ENCODE data around the gene ABO. TPM values are rescaled to one million over a fixed set of nuclear protein-coding genes. Genes with fewer than 3 reads are reported as not detected.

Gene ABO
- total and polyA plus RNA-seq, 9 of the 15 experiments (the other 6 are each of a cell fraction or from before 2014, with no cell fraction given), result 5.0 to 21.9 (median 11.9) TPM

GRCh38 chr9:133234577-133235322 lies 40.3 kb downstream of the ABO start:
- intact Hi-C loops (cut with micrococcal nuclease), result loop anchor here (5.0 kb wide), 1 partner anchor 47 kb away; no protein-coding TSS in a partner anchor
- Histone ChIP-seq H4K20me1 (replicated peaks; ENCODE audit: control insufficient read depth, insufficient read depth, low read length) (no peaks in the 10 kb centered on the region), H3K36me3 (ENCODE audit: control insufficient read depth, insufficient read depth, low read length) (no peaks in the 10 kb centered on the region), H3K9ac (ENCODE audit: insufficient read depth in 1 of 2, low read depth in 2 of 2, low read length in 2 of 2) (0 out of 4 replicates have a peak overlapping the region, but pooled peaks of 1 of the 2 experiments have one; percentile 1), H3K4me3 (no peak overlapping the region), H3K4me1 (replicated peaks in 1 of 2; ENCODE audit: control insufficient read depth in 2 of 2, insufficient read depth in 2 of 2, low read length in 2 of 2) (peaks cover 6 to 35% of the 10 kb centered on the region in 2 experiments), H3K9me1 (ENCODE audit: control insufficient read depth, insufficient read depth, low read length) (no peaks in the 10 kb centered on the region), H3K79me2 (ENCODE audit: control insufficient read depth, insufficient read depth, low read length) (no peaks in the 10 kb centered on the region), H3K27me3 (ENCODE audit: control insufficient read depth in 2 of 2, insufficient read depth in 2 of 2, low read length in 2 of 2) (no peaks in the 10 kb centered on the region; a peak in 2 of 5 replicates), H3K4me2 (ENCODE audit: insufficient read depth, low read length) (no peak overlapping the region), H3K9me3 (replicated peaks; ENCODE audit: control insufficient read depth, insufficient read depth, low read depth, low read length) (peaks cover 5% of the 10 kb centered on the region), H3K27ac (ENCODE audit: extremely low read depth, low read depth, low read length) (no peak overlapping the region), H2AFZ (ENCODE audit: low read depth, low read length) (no peak overlapping the region)
- no peak for ATAC-seq
- no peak for TF ChIP-seq STAT6 (CRISPR knock-in tag; IDR thresholded peaks at IDR 0.05)
- no peak for TF ChIP-seq PTTG1 (tag; IDR thresholded peaks at IDR 0.05; ENCODE audit: low read depth)
- TF ChIP-seq FOXO4 (CRISPR knock-in tag; IDR thresholded peaks at IDR 0.05), result no peak
- no peak for TF ChIP-seq IRF9 (tag; IDR thresholded peaks at IDR 0.05)
- no peak for TF ChIP-seq RBBP5 (IDR thresholded peaks at IDR 0.05; ENCODE audit: borderline replicate concordance, insufficient read depth, low read length, poor library complexity, severe bottlenecking)
- no peak for TF ChIP-seq HIVEP1 (CRISPR knock-in tag; IDR thresholded peaks at IDR 0.05)
- TF ChIP-seq MIER1 (IDR thresholded peaks at IDR 0.05; ENCODE audit: low read depth), result no peak
- TF ChIP-seq TFAP4 (CRISPR knock-in tag; IDR thresholded peaks at IDR 0.05; ENCODE audit: borderline replicate concordance), result no peak
- CTCF ChIA-PET (ENCODE audit: low intra/inter-chr PET ratio), result no interaction called here
- DNase-seq (ENCODE audit: extremely low read depth in 1 of 4, low spot score in 3 of 4), result no peak
- POLR2A ChIA-PET, result interaction anchor here (0.7 kb wide), 1 partner anchor 107 kb away, joined by 3 read pairs; no protein-coding TSS in a partner anchor
- 69% methylated on average over 28 of the region's 31 CpGs for WGBS (ENCODE audit: insufficient coverage, low coverage, missing lambda C conversion rate)
- no peak for FAIRE-seq
- in situ Hi-C loops (cut with MboI), result no loop called here
- BruUV-seq (replicated peaks), result no TSS peak

Data from K562 (cell line).